GM23338 (cell line): ENCODE data around the gene NPC1.

ENCODE experiments used
- CTCF ChIP-seq, 2 experiments: fragments of 200-600 bp in 1 of 2; sonication (generic) in 1 of 2; conservative IDR thresholded peaks; 2 replicates each; pipeline versions ENCODE4 v1.5.1 to v1.6.1; 2016 to 2017; ENCODE audit warnings: antibody characterized with exemption in 2 of 2, low read depth in 2 of 2, mild to moderate bottlenecking in 2 of 2, moderate library complexity in 1 of 2
- ETS1 ChIP-seq: IDR thresholded peaks from 2 replicates; pipeline ENCODE4 v1.6.1; 2016; ENCODE audit warnings: antibody characterized with exemption
- EZH2 ChIP-seq: fragments of 200-600 bp; sonication (generic); IDR thresholded peaks from one replicate; pipeline ENCODE4 v1.8.0; 2017; ENCODE audit warnings: antibody characterized with exemption, mild to moderate bottlenecking, low read depth; ENCODE audit not compliant: unreplicated experiment
- EZH2phosphoT487 ChIP-seq: fragments of 200-600 bp; sonication (generic); IDR thresholded peaks from one replicate; pipeline ENCODE4 v1.8.1; 2018; ENCODE audit warnings: antibody characterized with exemption; ENCODE audit not compliant: unreplicated experiment
- JUNB ChIP-seq: IDR thresholded peaks from one replicate; pipeline ENCODE4 v1.6.1; 2016; ENCODE audit warnings: antibody characterized with exemption; ENCODE audit not compliant: unreplicated experiment
- POLR2AphosphoS5 ChIP-seq: IDR thresholded peaks from 2 replicates; pipeline ENCODE4 v1.6.1; 2016; ENCODE audit warnings: antibody characterized with exemption, low read depth
- REST ChIP-seq: IDR thresholded peaks from one replicate; pipeline ENCODE4 v1.6.1; 2018; ENCODE audit warnings: antibody characterized with exemption; ENCODE audit not compliant: unreplicated experiment

GRCh38 chr18:23498117-23498516, 88.2 kb downstream of the NPC1 start:
- TF ChIP-seq REST = no peak
- TF ChIP-seq CTCF (conservative IDR thresholded peaks at IDR 0.05; ENCODE audit: low read depth in 2 of 2) = no peak
- TF ChIP-seq EZH2 = no peak
- no peak for TF ChIP-seq EZH2phosphoT487
- no peak for TF ChIP-seq JUNB
- TF ChIP-seq POLR2AphosphoS5 = no peak
- no peak for TF ChIP-seq ETS1
